HG03460 (cell line): ENCODE results near the gene BLVRA.
A peak's percentile ranks its signal among the peaks of the same experiment; 100 is the strongest.
"Not testable (repeated sequence)": the region's sequence is repeated elsewhere in the genome, so short reads cannot be mapped to it uniquely, and the experiment has no call there.

Source experiments
- ATAC-seq: cut with Tn5 transposase; IDR thresholded peaks from one replicate; pipeline ENCODE4 v1.9.1; 2021; ENCODE audit not compliant: unreplicated experiment

BLVRA gene

GRCh38 chr7:43768887-43769272, 10.4 kb downstream of the BLVRA start:
- no peak for ATAC-seq

DNA sequence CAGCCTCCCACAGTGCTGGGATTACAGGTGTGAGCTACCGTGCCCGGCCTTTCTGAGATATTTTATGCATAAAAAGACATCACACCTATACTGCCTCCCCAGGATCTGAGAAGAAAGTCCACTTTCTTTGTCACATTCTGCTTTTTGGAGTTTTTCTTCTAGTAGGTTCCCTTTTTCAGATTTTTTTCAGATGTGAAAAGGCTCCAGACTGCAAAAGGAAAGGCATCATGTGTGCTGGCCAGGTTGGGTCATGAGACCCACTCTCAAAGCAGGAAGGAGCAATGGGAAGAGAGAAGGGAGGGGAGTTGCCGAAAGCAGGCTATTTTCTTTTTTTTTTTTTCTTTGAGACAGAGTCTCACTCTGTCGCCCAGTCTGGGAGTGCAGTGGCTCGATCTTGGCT, 10.8 kb downstream of the BLVRA start:
- ATAC-seq = no peak

DNA sequence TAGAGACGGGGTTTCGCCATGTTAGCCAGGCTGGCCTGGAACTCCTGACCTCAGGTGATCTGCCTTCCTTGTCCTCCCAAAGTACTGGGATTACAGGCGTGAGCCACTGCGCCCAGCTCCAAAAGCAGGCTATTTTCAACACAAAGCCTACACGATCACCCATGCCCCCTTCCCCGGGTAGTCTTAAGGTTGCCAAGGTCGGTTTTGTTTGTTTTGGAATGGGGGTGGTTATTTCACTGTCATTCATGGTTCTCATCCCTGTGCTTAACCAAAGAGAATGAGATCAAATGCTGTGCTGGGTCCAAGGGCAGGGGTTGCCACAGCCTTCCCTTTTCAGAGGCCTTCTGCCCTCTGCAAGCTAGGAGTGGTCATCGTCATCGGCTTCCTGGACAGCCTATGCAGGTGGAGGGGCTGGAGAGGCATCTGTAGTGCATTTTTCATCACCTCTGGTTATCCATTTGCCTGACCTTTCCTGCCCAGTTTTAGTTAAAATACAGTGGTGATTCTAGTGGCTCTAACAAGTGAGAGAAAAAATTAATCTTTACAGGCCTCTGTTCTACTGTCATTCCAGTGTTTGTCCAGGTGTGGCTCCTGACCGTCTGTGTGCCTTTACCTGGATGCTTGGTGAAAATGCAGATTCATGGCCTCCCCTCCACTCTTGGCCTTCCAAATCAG, 11.4 kb downstream of the BLVRA start:
- no peak for ATAC-seq

DNA sequence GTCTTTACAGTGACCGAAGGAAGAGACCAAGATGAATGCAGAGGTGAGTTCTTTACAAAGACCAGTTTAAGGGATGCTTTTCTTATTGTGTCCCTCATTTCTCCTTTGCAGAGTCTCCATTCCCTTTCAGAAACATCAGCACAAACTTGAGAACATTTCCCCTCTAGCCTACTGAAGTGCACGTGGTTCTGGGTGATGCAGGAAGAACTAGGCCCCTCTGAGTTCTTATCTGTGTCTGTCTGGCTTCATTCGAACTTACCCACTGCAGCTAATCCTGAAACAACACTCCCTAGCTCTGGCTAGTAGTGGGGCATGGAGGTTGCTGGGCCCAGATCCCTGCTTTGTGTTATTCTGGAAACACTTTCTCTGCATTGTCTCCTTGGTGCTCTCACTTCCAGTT, 12.6 kb downstream of the BLVRA start:
- no peak for ATAC-seq

DNA sequence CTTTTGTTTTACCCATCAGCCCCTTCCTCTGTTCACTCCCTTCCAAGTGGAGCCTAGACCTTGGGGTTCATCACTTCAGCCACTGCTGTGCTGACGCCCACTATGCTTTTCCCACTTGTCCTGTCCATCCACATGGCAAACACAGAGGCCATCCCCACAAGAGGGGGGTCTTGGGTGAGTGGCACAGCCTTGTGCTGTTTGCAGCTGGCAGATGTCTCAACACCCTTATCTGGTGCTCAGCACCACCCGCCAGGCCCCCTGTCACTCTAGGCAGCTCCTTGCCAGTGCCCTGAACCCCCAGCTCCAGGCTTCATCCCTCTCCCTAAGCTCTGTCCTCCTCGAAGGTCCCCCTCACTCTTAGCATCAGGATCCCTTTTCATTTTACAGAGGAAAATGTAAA, 13.1 kb downstream of the BLVRA start:
- ATAC-seq = no peak

DNA sequence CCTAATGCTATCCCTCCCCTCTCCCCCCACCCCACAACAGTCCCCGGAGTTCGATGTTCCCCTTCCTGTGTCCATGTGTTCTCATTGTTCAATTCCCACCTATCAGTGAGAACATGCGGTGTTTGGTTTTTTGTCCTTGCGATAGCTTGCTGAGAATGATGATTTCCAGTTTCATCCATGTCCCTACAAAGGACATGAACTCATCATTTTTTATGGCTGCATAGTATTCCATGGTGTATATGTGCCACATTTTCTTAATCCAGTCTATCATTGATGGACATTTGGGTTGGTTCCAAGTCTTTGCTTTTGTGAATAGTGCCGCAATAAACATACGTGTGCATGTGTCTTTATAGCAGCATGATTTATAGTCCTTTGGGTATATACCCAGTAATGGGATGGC, 14.8 kb downstream of the BLVRA start:
- not testable (repeated sequence) for ATAC-seq

DNA sequence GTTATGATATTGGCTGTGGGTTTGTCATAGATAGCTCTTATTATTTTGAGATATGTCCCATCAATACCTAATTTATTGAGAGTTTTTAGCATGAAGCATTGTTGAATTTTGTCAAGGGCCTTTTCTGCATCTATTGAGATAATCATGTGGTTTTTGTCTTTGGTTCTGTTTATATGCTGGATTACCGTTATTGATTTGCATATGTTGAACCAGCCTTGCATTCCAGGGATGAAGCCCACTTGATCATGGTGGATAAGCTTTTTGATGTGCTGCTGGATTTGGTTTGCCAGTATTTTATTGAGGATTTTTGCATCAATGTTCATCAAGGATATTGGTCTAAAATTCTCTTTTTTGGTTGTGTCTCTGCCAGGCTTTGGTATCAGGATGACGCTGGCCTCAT, 16.8 kb downstream of the BLVRA start:
- not testable (repeated sequence) for ATAC-seq

DNA sequence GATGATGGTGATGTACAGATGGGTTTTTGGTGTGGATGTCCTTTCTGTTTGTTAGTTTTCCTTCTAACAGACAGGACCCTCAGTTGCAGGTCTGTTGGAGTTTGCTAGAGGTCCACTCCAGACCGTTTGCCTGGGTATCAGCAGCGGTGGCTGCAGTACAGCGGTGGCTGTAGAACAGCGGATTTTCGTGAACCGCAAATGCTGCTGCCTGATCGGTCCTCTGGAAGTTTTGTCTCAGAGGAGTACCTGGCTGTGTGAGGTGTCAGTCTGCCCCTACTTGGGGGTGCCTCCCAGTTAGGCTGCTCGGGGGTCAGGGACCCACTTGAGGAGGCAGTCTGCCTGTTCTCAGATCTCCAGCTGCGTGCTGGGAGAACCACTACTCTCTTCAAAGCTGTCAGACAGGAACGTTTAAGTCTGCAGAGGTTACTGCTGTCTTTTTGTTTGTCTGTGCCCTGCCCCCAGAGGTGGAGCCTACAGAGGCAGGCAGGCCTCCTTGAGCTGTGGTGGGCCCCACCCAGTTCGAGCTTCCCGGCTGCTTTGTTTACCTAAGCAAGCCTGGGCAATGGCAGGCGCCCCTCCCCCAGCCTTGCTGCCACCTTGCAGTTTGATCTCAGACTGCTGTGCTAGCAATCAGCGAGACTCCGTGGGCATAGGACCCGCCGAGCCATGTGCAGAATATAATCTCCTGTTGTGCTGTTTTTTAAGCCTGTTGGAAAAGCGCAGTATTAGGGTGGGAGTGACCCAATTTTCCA, 20.0 kb downstream of the BLVRA start:
- ATAC-seq = not testable (repeated sequence)

- ATAC-seq = no peak
Measured at GRCh38 chr7:43779045-43779812, 20.7 kb downstream of the BLVRA start.

- ATAC-seq = no peak
Measured at GRCh38 chr7:43781726-43782607, 23.5 kb downstream of the BLVRA start.

- no peak for ATAC-seq
Measured at GRCh38 chr7:43782768-43783555, 24.5 kb downstream of the BLVRA start.

DNA sequence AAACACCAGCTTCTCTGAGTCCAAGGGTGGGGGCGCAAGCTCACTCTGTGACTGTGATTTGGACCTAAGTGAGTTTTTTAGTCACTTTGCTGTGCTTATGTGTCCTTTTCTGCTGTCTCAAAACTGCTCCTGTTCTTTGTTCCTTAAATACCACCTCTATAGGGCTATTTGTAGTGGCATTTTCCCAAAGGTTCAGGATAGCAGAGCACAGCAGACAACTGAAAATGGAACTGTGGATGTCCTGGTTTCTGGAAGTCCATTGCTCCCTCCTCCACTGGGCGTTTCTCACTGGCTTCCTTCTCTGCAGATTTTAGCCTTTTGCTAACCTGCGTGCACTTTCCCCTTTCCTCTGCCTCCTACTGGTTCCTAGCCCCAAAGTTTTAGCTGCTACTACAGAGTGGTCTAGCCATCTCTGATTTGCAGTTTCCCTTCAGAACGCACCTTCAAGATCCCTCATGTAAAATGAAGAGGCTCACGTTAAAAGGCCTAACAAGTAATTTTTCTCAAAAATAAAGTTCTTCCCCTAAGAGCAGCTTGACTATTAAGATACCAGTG, 25.6 kb downstream of the BLVRA start:
- peak; percentile 10 for ATAC-seq

GRCh38 chr7:43784585-43785087, 26.2 kb downstream of the BLVRA start:
- ATAC-seq = peak; percentile 96

GRCh38 chr7:43785420-43785819, 26.9 kb downstream of the BLVRA start:
- no peak for ATAC-seq

DNA sequence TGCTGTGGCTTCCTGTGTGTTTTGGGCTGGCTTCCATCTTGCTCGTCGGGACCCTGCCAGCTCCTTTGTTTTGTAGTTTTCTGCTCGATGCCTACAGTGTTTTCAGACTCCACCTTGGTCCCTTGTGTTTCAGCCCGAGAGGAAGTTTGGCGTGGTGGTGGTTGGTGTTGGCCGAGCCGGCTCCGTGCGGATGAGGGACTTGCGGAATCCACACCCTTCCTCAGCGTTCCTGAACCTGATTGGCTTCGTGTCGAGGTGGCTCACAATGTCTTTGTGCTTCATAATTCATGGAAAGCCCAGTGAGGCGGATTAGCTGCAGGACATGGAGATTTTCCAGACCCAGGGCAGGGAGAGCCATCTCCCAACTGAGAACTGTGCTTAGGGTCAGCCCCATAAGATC, 29.3 kb downstream of the BLVRA start:
- no peak for ATAC-seq

DNA sequence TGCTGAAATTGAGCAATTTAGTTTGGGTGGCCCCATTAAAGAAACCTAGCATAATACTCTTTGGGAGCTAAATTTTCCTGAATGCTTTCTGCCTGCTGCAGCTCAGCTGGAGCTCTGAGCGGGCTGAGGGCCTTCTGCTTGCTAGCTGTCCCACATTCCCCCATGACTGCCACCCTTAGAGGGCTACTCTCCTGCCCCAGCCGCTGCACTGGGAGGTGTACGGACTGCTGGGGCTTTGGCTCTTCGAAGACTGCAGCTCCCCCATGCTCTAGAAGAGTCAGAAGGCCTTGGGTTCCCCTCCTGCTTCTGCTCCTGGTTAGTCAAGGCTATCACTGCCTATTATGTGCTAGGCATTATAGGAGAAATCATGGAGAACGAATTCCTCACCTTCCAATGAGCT, 31.5 kb downstream of the BLVRA start:
- no peak for ATAC-seq

DNA sequence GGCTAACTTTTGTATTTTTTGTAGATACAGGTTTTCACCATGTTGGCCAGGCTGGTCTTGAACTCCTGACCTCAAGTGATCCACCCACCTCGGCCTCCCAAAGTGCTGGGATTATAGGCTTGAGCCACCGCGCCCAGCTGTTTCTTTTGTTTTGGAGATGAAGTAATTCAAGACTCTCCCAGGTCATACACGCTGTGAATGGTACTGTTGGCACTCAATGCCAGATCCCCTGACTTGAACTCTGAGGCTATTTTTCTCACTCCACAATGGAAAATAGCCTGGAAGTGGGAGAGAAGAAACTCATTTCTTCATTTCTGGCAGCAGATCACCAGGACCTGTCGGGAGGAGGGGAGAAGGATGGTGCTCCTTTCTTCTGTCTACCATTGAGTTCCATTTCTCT, 32.4 kb downstream of the BLVRA start:
- no peak for ATAC-seq

DNA sequence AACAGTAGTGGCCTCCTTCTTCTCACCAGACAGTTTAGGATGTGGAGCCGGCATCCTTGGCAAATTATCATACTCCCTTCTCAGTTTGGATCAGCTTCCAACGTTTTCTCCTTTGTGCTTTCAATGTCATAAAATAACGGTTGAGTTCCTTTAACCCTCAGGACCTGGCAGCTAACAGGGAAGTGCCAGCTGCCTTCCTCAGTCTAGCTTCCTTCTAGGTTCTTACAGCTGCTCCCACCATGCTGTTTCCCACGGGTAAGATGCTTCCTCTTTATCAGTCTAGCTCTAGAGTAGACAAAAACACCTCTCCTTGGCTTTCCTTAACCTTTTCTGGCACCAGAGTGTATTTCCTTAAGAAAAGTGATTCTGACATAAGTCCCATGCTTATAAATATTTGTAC, 33.2 kb downstream of the BLVRA start:
- no peak for ATAC-seq

DNA sequence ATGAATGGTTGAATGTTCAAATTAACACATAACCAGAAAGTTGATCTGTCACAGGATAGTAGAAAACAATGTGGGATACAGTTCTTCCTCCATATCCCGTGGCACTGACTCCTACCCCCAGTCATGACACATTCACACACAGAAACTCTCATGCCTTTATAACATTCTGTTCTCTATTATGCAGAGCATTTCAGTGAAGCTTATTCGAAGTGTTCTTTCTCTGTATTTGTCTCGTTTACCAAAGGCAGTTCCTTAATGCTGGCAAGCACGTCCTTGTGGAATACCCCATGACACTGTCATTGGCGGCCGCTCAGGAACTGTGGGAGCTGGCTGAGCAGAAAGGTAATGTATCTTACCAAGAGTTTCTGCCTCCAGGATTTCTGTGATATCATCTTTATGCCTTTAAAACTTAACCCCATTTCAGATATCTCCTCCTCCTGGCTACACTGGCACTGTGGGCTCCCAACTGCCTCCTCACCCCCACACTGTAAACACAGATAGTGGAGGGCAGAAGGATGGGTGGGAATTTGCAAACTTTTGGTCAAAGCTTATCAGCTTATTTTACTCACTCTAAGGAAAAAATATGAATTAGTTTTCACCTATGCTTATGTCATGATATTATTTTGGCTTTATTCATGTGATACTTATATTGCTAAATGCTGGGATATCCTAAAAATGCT, 34.1 kb downstream of the BLVRA start:
- no peak for ATAC-seq
